ENCODE measurements around the gene ZDHHC24.
"Not testable (repeated sequence)": the region's sequence is repeated elsewhere in the genome, so short reads cannot be mapped to it uniquely, and the experiment has no call there.

Gene ZDHHC24

GRCh38 chr11:66541892-66542291 lies 4.0 kb downstream of the ZDHHC24 start:
- H3K9me3 ChIP-seq (replicated peaks; ENCODE audit: low read length): no peaks in the 10 kb centered on the region
- H3K4me2 ChIP-seq (ENCODE audit: low read length): no peak overlapping the region
- H3K9ac ChIP-seq (ENCODE audit: low read depth, low read length): no peak overlapping the region
- H3K36me3 ChIP-seq (ENCODE audit: insufficient read depth, low read length): peaks cover 8% of the 10 kb centered on the region
- no peaks in the 10 kb centered on the region for H3K27me3 ChIP-seq (ENCODE audit: control insufficient read depth, insufficient read depth, low read length)
- H3K4me1 ChIP-seq (ENCODE audit: control insufficient read depth, insufficient read depth, low read length): peaks cover 17% of the 10 kb centered on the region
- H3K4me3 ChIP-seq (ENCODE audit: low read length): no peak overlapping the region

GRCh38 chr11:66540598-66540997 lies 5.2 kb downstream of the ZDHHC24 start:
- not testable (repeated sequence) for H3K9ac ChIP-seq (ENCODE audit: low read depth, low read length); H3K9me3 ChIP-seq (replicated peaks; ENCODE audit: low read length); H3K36me3 ChIP-seq (ENCODE audit: insufficient read depth, low read length); H3K4me3 ChIP-seq (ENCODE audit: low read length); H3K27me3 ChIP-seq (ENCODE audit: control insufficient read depth, insufficient read depth, low read length); H3K4me2 ChIP-seq (ENCODE audit: low read length)
- peaks cover 12% of the 10 kb centered on the region for H3K4me1 ChIP-seq (ENCODE audit: control insufficient read depth, insufficient read depth, low read length)

- Histone ChIP-seq H3K36me3 (ENCODE audit: insufficient read depth, low read length) (peaks cover 8% of the 10 kb centered on the region), H3K4me1 (ENCODE audit: control insufficient read depth, insufficient read depth, low read length) (peaks cover 7% of the 10 kb centered on the region), H3K4me3 (ENCODE audit: low read length) (no peak overlapping the region), H3K9me3 (replicated peaks; ENCODE audit: low read length) (no peaks in the 10 kb centered on the region), H3K9ac (ENCODE audit: low read depth, low read length) (no peak overlapping the region), H3K4me2 (ENCODE audit: low read length) (no peak overlapping the region), H3K27me3 (ENCODE audit: control insufficient read depth, insufficient read depth, low read length) (no peaks in the 10 kb centered on the region)
Observed at GRCh38 chr11:66539870-66540213, 6.0 kb downstream of the ZDHHC24 start.

- H3K4me3 ChIP-seq (ENCODE audit: low read length): no peak overlapping the region
- H3K4me2 ChIP-seq (ENCODE audit: low read length): no peak overlapping the region
- H3K4me1 ChIP-seq (ENCODE audit: control insufficient read depth, insufficient read depth, low read length): peaks cover 7% of the 10 kb centered on the region
- H3K27me3 ChIP-seq (ENCODE audit: control insufficient read depth, insufficient read depth, low read length): no peaks in the 10 kb centered on the region
- peaks cover 8% of the 10 kb centered on the region for H3K36me3 ChIP-seq (ENCODE audit: insufficient read depth, low read length)
- H3K9me3 ChIP-seq (replicated peaks; ENCODE audit: low read length): no peaks in the 10 kb centered on the region
- no peak overlapping the region for H3K9ac ChIP-seq (ENCODE audit: low read depth, low read length)
Observed at GRCh38 chr11:66539170-66539869, 6.5 kb downstream of the ZDHHC24 start.

GRCh38 chr11:66532784-66533183 lies 13.1 kb downstream of the ZDHHC24 start:
- Histone ChIP-seq H3K27me3 (ENCODE audit: control insufficient read depth, insufficient read depth, low read length) (no peaks in the 10 kb centered on the region), H3K4me2 (ENCODE audit: low read length) (no peak overlapping the region), H3K4me1 (ENCODE audit: control insufficient read depth, insufficient read depth, low read length) (no peaks in the 10 kb centered on the region), H3K9ac (ENCODE audit: low read depth, low read length) (no peak overlapping the region), H3K9me3 (replicated peaks; ENCODE audit: low read length) (no peaks in the 10 kb centered on the region), H3K36me3 (ENCODE audit: insufficient read depth, low read length) (no peaks in the 10 kb centered on the region), H3K4me3 (ENCODE audit: low read length) (no peak overlapping the region)

- Histone ChIP-seq H3K36me3 (ENCODE audit: insufficient read depth, low read length) (no peaks in the 10 kb centered on the region), H3K4me1 (ENCODE audit: control insufficient read depth, insufficient read depth, low read length) (no peaks in the 10 kb centered on the region), H3K4me3 (ENCODE audit: low read length) (no peak overlapping the region), H3K4me2 (ENCODE audit: low read length) (no peak overlapping the region), H3K27me3 (ENCODE audit: control insufficient read depth, insufficient read depth, low read length) (no peaks in the 10 kb centered on the region), H3K9ac (ENCODE audit: low read depth, low read length) (no peak overlapping the region), H3K9me3 (replicated peaks; ENCODE audit: low read length) (no peaks in the 10 kb centered on the region)
Observed at GRCh38 chr11:66531841-66532240, 14.0 kb downstream of the ZDHHC24 start.

GRCh38 chr11:66530927-66531709 lies 14.7 kb downstream of the ZDHHC24 start:
- no peaks in the 10 kb centered on the region for H3K4me1 ChIP-seq (ENCODE audit: control insufficient read depth, insufficient read depth, low read length)
- H3K4me2 ChIP-seq (ENCODE audit: low read length): no peak overlapping the region
- no peak overlapping the region for H3K4me3 ChIP-seq (ENCODE audit: low read length)
- H3K9ac ChIP-seq (ENCODE audit: low read depth, low read length): no peak overlapping the region
- H3K27me3 ChIP-seq (ENCODE audit: control insufficient read depth, insufficient read depth, low read length): no peaks in the 10 kb centered on the region
- H3K36me3 ChIP-seq (ENCODE audit: insufficient read depth, low read length): no peaks in the 10 kb centered on the region
- no peaks in the 10 kb centered on the region for H3K9me3 ChIP-seq (replicated peaks; ENCODE audit: low read length)

- H3K4me2 ChIP-seq (ENCODE audit: low read length): no peak overlapping the region
- no peak overlapping the region for H3K4me3 ChIP-seq (ENCODE audit: low read length)
- no peaks in the 10 kb centered on the region for H3K9me3 ChIP-seq (replicated peaks; ENCODE audit: low read length)
- no peak overlapping the region for H3K9ac ChIP-seq (ENCODE audit: low read depth, low read length)
- no peaks in the 10 kb centered on the region for H3K27me3 ChIP-seq (ENCODE audit: control insufficient read depth, insufficient read depth, low read length)
- no peaks in the 10 kb centered on the region for H3K36me3 ChIP-seq (ENCODE audit: insufficient read depth, low read length)
- no peaks in the 10 kb centered on the region for H3K4me1 ChIP-seq (ENCODE audit: control insufficient read depth, insufficient read depth, low read length)
Observed at GRCh38 chr11:66529655-66530054, 16.2 kb downstream of the ZDHHC24 start.

- Histone ChIP-seq H3K4me1 (ENCODE audit: control insufficient read depth, insufficient read depth, low read length) (no peaks in the 10 kb centered on the region), H3K27me3 (ENCODE audit: control insufficient read depth, insufficient read depth, low read length) (no peaks in the 10 kb centered on the region), H3K9ac (ENCODE audit: low read depth, low read length) (no peak overlapping the region), H3K9me3 (replicated peaks; ENCODE audit: low read length) (no peaks in the 10 kb centered on the region), H3K4me2 (ENCODE audit: low read length) (no peak overlapping the region), H3K4me3 (ENCODE audit: low read length) (no peak overlapping the region), H3K36me3 (ENCODE audit: insufficient read depth, low read length) (no peaks in the 10 kb centered on the region)
Observed at GRCh38 chr11:66529069-66529468, 16.8 kb downstream of the ZDHHC24 start.

GRCh38 chr11:66524304-66525040 lies 21.4 kb downstream of the ZDHHC24 start:
- Histone ChIP-seq H3K27me3 (ENCODE audit: control insufficient read depth, insufficient read depth, low read length) (no peaks in the 10 kb centered on the region), H3K4me2 (ENCODE audit: low read length) (no peak overlapping the region), H3K9me3 (replicated peaks; ENCODE audit: low read length) (no peaks in the 10 kb centered on the region), H3K4me1 (ENCODE audit: control insufficient read depth, insufficient read depth, low read length) (no peaks in the 10 kb centered on the region), H3K36me3 (ENCODE audit: insufficient read depth, low read length) (peaks cover 22% of the 10 kb centered on the region), H3K4me3 (ENCODE audit: low read length) (no peak overlapping the region), H3K9ac (ENCODE audit: low read depth, low read length) (no peak overlapping the region)

GRCh38 chr11:66523611-66524010 lies 22.2 kb downstream of the ZDHHC24 start:
- Histone ChIP-seq H3K4me3 (ENCODE audit: low read length) (no peak overlapping the region), H3K27me3 (ENCODE audit: control insufficient read depth, insufficient read depth, low read length) (no peaks in the 10 kb centered on the region), H3K4me1 (ENCODE audit: control insufficient read depth, insufficient read depth, low read length) (no peaks in the 10 kb centered on the region), H3K9me3 (replicated peaks; ENCODE audit: low read length) (no peaks in the 10 kb centered on the region), H3K36me3 (ENCODE audit: insufficient read depth, low read length) (peaks cover 22% of the 10 kb centered on the region), H3K9ac (ENCODE audit: low read depth, low read length) (no peak overlapping the region), H3K4me2 (ENCODE audit: low read length) (no peak overlapping the region)

Data from skeletal muscle satellite cell (primary cell).